Activated CD4-positive, alpha-beta T cell treated with anti-CD3 and anti-CD28 coated beads, Interleukin-10, Interleukin-2, amounts not matched to agents 100 ng/mL and 50 ng/mL, durations not matched to agents 16 hours and 8 hours (primary cell): ENCODE data around the gene GPANK1.

Experiments
- DNase-seq: peaks from one replicate; pipeline ENCODE4 v3.0.0-alpha.2; 2020

The GPANK1 gene

GRCh38 chr6:31661262-31662123 lies 3.3 kb downstream of the GPANK1 start:
- DNase-seq = no peak

DNA sequence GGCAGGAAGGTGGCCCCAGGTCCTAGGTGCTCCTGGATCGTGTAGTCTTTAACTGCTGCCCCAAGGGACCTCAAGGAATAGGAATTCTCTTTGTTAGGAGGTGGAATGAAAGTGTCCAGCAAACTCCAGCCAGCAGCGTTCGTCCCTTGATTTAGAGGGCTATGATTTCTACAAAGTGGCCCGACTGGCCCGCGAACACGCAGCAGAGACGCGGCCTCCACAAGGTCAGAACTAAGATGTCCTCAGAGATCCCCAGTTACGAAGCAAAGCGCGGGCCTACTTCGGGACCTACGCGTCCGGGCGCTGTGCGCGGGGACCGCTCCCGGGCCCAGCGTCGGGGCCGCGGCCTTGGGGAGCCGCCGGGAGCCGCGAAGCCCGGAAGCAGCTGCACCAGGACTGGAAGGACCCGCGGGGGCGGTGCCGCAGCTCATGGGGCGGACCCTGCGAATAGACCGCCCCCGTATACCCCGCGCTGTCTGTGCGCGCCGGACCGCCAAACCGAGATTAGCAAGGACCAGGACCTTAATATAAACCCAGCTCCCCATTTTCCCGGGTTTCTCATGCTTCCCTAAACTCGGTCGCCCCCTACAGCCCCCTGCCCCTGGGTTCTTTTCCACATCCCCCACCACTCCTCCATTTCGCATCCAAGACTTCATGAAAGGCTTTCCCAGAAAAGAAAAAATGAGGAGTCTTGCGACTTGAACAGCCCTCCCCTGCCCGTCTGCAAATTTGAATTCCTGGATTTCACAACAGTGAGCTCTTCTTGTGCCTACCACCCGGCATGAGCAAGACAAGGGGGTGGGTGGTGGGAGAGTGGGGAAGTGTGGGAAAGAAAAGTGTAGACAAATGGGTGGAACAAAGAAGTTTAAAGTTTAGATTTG lies 4.2 kb downstream of the GPANK1 start, which contains the start of gene C6orf47:
Gene C6orf47 (minus strand): TSS at position 398 of the 881 bp plus-strand sequence. CDS start 831 bp downstream, outside the sequence.
- DNase-seq = peak; percentile 88

DNA sequence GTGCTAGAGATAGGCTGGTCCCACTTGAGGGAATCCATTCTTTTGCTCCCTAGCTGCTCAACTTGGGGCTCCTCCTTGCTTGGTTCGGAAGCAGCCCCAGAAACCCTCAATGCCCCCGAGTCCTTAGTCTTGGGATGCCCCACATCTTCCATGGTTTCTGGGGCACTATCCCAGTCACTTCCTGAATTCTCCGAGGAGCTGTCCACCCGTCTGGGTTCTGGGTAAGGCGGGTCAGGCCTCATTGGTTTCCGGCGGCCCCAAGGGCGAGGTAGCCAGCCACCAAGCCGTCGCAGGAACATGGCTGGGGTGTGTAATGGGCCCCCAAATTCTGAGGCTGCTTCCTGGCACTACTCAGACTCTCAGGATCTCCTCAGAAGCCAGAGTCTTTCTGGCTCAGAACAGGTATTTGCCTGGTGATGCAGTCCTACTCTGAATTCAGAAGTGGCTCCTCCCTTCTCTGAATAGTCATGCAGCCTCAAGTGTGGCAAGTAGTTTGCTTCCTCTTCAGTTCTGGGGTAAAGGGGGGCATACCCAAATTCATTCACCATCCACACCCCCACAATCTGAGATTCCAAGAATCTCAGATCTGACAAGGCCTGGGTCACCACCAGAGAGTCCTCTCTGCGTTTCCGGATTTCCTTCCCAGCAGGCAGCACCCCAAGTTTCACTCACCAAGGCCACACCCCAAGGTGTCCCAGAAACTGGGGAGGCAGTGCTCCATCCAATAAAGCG lies 5.0 kb downstream of the GPANK1 start:
- peak; percentile 52 for DNase-seq

GRCh38 chr6:31658983-31659648 lies 5.7 kb downstream of the GPANK1 start:
- no peak for DNase-seq

- DNase-seq = no peak
Measured at GRCh38 chr6:31658158-31658688, 6.6 kb downstream of the GPANK1 start.

GRCh38 chr6:31657406-31658157 lies 7.2 kb downstream of the GPANK1 start:
- DNase-seq = peak; percentile 45

DNA sequence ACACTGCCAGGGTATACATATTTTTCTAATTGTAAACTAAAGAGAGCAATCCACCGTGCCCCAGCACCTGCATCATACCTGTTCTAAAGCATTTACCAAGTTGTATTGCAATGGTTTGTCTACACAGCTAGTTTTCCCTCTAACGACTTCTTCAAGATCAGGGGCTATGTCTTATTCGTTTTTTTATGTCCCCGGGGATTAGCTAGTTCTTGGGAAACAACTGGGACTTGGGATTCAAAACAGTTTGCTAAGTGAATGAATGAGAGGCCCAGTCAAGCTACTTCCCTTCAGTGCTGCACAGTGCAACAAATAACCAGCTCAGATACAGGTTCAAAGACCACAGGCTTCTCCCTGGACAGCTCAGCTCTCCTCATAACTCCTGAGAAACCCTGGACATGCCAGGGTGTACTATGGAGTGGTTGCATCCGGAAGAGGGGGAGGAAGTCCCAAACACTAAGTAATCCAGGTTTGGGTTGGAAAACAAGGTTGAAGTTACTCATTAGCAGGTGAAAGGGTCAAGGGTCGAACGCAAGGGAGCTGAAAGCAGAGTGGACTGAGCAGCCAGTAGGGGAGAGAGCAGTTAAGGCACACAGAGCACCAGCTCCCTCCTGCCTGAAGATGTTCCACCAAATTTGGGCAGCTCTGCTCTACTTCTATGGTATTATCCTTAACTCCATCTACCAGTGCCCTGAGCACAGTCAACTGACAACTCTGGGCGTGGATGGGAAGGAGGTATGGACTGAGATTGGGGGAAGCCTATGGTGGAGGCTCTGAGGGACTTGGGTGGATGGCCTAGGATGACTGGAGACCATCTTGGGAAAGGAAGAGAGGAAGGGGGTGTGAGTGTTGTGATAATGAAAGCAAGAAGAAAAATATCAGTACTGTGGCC lies 9.2 kb downstream of the GPANK1 start, which contains the start of gene APOM:
Gene APOM (plus strand): TSS at position 546 of the 889 bp plus-strand sequence. CDS start 73 bp downstream, at position 619.
- no peak for DNase-seq

GRCh38 chr6:31654574-31655348 lies 10.0 kb downstream of the GPANK1 start:
- no peak for DNase-seq

- DNase-seq = peak; percentile 92
Measured at GRCh38 chr6:31652925-31653724, 11.7 kb downstream of the GPANK1 start.

GRCh38 chr6:31651602-31652191 lies 13.1 kb downstream of the GPANK1 start:
- peak; percentile 77 for DNase-seq

DNA sequence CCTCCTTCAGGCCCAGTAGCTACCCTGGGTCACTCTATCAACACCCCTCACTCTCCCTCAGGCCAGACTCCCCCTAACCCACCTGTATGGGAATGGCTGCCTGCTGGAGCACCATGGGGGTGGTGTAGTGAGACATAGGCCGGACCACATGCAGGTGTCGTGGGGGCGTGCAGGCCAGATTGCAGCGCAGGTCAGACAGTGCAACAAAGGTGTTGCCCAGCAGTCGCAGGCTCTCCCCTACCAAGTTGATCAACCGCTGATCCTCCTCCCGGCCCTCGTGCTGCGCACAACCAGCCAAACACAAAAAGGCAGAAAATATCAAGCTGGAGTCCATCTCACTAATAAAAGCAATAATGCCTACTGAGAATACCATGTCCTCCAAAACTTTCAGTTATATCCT lies 19.5 kb downstream of the GPANK1 start:
- no peak for DNase-seq

GRCh38 chr6:31643818-31644454 lies 20.9 kb downstream of the GPANK1 start:
- DNase-seq = no peak

DNA sequence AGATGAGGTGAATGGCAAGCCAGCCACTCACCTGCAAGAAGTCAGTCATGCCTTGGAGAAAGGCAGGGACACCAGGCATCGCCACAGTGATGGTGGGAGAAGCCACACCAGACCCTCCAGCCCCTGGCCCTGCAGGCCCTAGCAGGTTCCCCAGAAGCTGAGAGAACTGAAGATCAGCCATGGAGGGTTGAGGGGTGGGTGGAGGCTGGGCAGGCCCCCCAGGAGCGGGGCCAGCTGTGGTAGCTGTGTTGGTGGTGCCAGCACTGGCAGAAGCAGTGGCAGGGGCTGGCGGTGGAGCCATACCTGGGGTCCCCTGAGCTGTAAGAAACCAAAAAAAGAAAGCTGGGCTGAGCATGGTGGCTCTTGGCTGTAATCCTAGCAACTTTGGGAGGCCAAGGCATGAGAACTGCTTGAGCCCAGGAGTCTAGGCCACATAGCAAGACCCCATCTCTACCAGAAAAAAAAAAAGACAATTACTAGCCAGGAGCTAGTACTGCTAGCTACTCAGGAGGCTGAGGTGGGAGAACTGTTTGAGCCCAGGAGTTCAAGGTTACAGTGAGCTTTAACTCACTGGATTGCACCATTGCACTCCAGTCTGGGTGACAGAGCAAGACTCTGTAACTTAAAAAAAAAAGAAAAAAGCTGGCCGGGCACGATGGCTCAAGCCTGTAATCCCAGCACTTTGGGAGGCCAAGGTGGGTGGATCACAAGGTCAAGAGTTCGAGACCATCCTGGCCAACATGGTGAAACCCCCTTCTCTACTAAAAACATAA lies 21.8 kb downstream of the GPANK1 start:
- DNase-seq = no peak

GRCh38 chr6:31641370-31641769 lies 23.4 kb downstream of the GPANK1 start:
- no peak for DNase-seq

- no peak for DNase-seq
Measured at GRCh38 chr6:31640612-31641011, 24.2 kb downstream of the GPANK1 start.

- peak; percentile 36 for DNase-seq
Measured at GRCh38 chr6:31639449-31639861, 25.3 kb downstream of the GPANK1 start.

GRCh38 chr6:31639043-31639442 lies 25.8 kb downstream of the GPANK1 start:
- no peak for DNase-seq
